Keratinocyte (primary cell): ENCODE data around the gene AK1. TPM values are rescaled to one million over a fixed set of nuclear protein-coding genes. Genes with fewer than 3 reads are reported as not detected.
A peak's percentile ranks its signal among the peaks of the same experiment; 100 is the strongest.

ENCODE experiments used
- DNase-seq: peaks from one replicate; pipeline ENCODE4 v3.0.0-alpha.2; 2011; ENCODE audit warnings: low read depth, missing footprints, low spot score
- FAIRE-seq: peaks from 2 replicates; lab custom pipeline; 2011; peaks lifted over from hg19 to GRCh38; lab: Jason Lieb, UNC
- H2AFZ ChIP-seq: 2 replicates; pipeline ENCODE4 v1.6.0; 2012; ENCODE audit warnings: low read length, control low read depth, inconsistent platforms; ENCODE audit not compliant: control insufficient read depth
- H3K27ac ChIP-seq: 2 replicates; pipeline ENCODE4 v1.5.1; 2011; ENCODE audit warnings: low read length; ENCODE audit not compliant: control insufficient read depth, insufficient read depth
- H3K27me3 ChIP-seq: 3 replicates; pipeline ENCODE4 v1.6.0; 2011; ENCODE audit warnings: low read length; ENCODE audit not compliant: control insufficient read depth, insufficient read depth; ENCODE audit errors: extremely low read depth
- H3K36me3 ChIP-seq, 2 experiments: 2 replicates in 1 of 2; 3 replicates in 1 of 2; pipeline ENCODE4 v1.5.1; 2011; ENCODE audit warnings: low read length in 2 of 2, mild to moderate bottlenecking in 1 of 2; ENCODE audit not compliant: control insufficient read depth in 2 of 2, insufficient read depth in 2 of 2; ENCODE audit errors: extremely low read depth in 1 of 2
- H3K4me1 ChIP-seq: 3 replicates; pipeline ENCODE4 v1.5.1; 2011; ENCODE audit warnings: low read length; ENCODE audit not compliant: control insufficient read depth, insufficient read depth; ENCODE audit errors: extremely low read depth
- H3K4me2 ChIP-seq: 3 replicates; pipeline ENCODE4 v1.6.0; 2011; ENCODE audit warnings: low read depth, low read length; ENCODE audit not compliant: control insufficient read depth, insufficient read depth; ENCODE audit errors: extremely low read depth
- H3K4me3 ChIP-seq, 3 experiments: fragments of 200-600 bp in 1 of 3; sonication (generic) in 1 of 3; 2 replicates in 2 of 3; 3 replicates in 1 of 3; pipeline ENCODE4 v1.5.1; 2011 to 2016; ENCODE audit warnings: low read length in 3 of 3, mild to moderate bottlenecking in 3 of 3, control low read depth in 2 of 3, inconsistent platforms in 1 of 3, low read depth in 1 of 3, mixed read lengths in 1 of 3, mixed run types in 1 of 3, moderate library complexity in 1 of 3; ENCODE audit not compliant: control insufficient read depth in 2 of 3, insufficient read depth in 2 of 3; ENCODE audit errors: extremely low read depth in 1 of 3
- H3K79me2 ChIP-seq: 2 replicates; pipeline ENCODE4 v1.6.0; 2012; ENCODE audit warnings: low read length; ENCODE audit not compliant: control insufficient read depth, insufficient read depth
- H3K9ac ChIP-seq: 3 replicates; pipeline ENCODE4 v1.6.0; 2011; ENCODE audit warnings: low read length; ENCODE audit not compliant: control insufficient read depth, insufficient read depth; ENCODE audit errors: extremely low read depth
- H3K9me1 ChIP-seq: 3 replicates; pipeline ENCODE4 v1.6.0; 2011; ENCODE audit warnings: low read length; ENCODE audit not compliant: control insufficient read depth, insufficient read depth; ENCODE audit errors: extremely low read depth
- H3K9me3 ChIP-seq: 2 replicates; pipeline ENCODE4 v1.5.1; 2012; ENCODE audit warnings: low read depth, low read length; ENCODE audit not compliant: control insufficient read depth
- H4K20me1 ChIP-seq: 3 replicates; pipeline ENCODE4 v1.6.0; 2011; ENCODE audit warnings: low read length; ENCODE audit not compliant: control insufficient read depth, insufficient read depth; ENCODE audit errors: extremely low read depth
- EZH2 ChIP-seq: IDR thresholded peaks from one replicate; pipeline ENCODE4 v1.6.1; 2012; ENCODE audit warnings: inconsistent platforms, mild to moderate bottlenecking, low read length, moderate library complexity
- dilution Hi-C: fragments of 300-500 bp; cut with MboI; formaldehyde crosslinking; loops from one replicate; pipeline ENCODE4 v1.7.0; 2020; ENCODE audit warnings: low sequenced_read_pairs; ENCODE audit not compliant: extremely low pct_ligation_motif_present
- polyA plus RNA-seq, 5 experiments: library from polyadenylated mRNA; depleted of rRNA in 3 of 5; stranded (reverse) in 3 of 5; stranded (forward) in 1 of 5; unstranded in 1 of 5; fragments of >200 nt; gene quantifications; 1 replicate in 1 of 5; 2 replicates in 3 of 5; 3 replicates in 1 of 5; pipeline versions ENCODE4 v1.2.1 to v1.2.3, GENCODE V29; 2011 to 2012; ENCODE audit warnings: missing spikeins in 2 of 5, low read depth in 1 of 5, low replicate concordance in 1 of 5
- TF ChIP-seq, protein P1 (sequence below), 3 experiments: IDR thresholded peaks in 1 of 3; conservative IDR thresholded peaks in 1 of 3; optimal IDR thresholded peaks in 1 of 3; 2 replicates in 2 of 3; 3 replicates in 1 of 3; pipeline versions ENCODE3 to v1.5.1; 2011; ENCODE audit warnings: low read length in 3 of 3, mild to moderate bottlenecking in 3 of 3, moderate library complexity in 2 of 3, control low read depth in 1 of 3, inconsistent platforms in 1 of 3; ENCODE audit not compliant: insufficient read depth in 2 of 3; ENCODE audit errors: extremely low read depth in 1 of 3

AK1 gene
- polyA plus RNA-seq, 1 donor (not counting 4 experiments of a cell fraction or from before 2014, with no cell fraction given), result 40.2 TPM

- dilution Hi-C loops, result no loop called here
- Histone ChIP-seq H4K20me1 (peaks cover 2% of the 10 kb centered on the region), H3K79me2 (no peaks in the 10 kb centered on the region), H3K4me1 (peaks cover 7% of the 10 kb centered on the region), H3K9me3 (no peaks in the 10 kb centered on the region), H3K36me3 (peaks cover 4 to 8% of the 10 kb centered on the region in 2 experiments), H3K4me2 (no peak overlapping the region), H3K9ac (no peak overlapping the region), H3K27me3 (no peaks in the 10 kb centered on the region), H2AFZ (no peak overlapping the region), H3K4me3 (no peak overlapping the region), H3K9me1 (no peaks in the 10 kb centered on the region), H3K27ac (no peak overlapping the region)
- TF ChIP-seq, protein P1, sequence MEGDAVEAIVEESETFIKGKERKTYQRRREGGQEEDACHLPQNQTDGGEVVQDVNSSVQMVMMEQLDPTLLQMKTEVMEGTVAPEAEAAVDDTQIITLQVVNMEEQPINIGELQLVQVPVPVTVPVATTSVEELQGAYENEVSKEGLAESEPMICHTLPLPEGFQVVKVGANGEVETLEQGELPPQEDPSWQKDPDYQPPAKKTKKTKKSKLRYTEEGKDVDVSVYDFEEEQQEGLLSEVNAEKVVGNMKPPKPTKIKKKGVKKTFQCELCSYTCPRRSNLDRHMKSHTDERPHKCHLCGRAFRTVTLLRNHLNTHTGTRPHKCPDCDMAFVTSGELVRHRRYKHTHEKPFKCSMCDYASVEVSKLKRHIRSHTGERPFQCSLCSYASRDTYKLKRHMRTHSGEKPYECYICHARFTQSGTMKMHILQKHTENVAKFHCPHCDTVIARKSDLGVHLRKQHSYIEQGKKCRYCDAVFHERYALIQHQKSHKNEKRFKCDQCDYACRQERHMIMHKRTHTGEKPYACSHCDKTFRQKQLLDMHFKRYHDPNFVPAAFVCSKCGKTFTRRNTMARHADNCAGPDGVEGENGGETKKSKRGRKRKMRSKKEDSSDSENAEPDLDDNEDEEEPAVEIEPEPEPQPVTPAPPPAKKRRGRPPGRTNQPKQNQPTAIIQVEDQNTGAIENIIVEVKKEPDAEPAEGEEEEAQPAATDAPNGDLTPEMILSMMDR (optimal IDR thresholded peaks at IDR 0.05 in 1 of 3, IDR thresholded peaks at IDR 0.05 in 1 of 3, conservative IDR thresholded peaks at IDR 0.05 in 1 of 3; ENCODE audit: extremely low read depth in 1 of 3, insufficient read depth in 2 of 3, low read length in 3 of 3), result peak in 2 of 3 experiments; percentile 76 to 93
- no peak for TF ChIP-seq EZH2
- peak; percentile 38 for DNase-seq
- peak; percentile 51 for FAIRE-seq
These were observed 7.9 kb downstream of the AK1 start for GRCh38 chr9:127869310-127870152.

- Histone ChIP-seq H3K27me3 (no peaks in the 10 kb centered on the region), H3K4me1 (no peaks in the 10 kb centered on the region), H3K9me3 (no peaks in the 10 kb centered on the region), H3K9me1 (no peaks in the 10 kb centered on the region), H3K36me3 (peaks cover 4 to 8% of the 10 kb centered on the region in 2 experiments), H3K27ac (no peak overlapping the region), H3K9ac (no peak overlapping the region), H3K79me2 (no peaks in the 10 kb centered on the region), H3K4me3 (no peak overlapping the region), H4K20me1 (peaks cover 2% of the 10 kb centered on the region), H3K4me2 (no peak overlapping the region), H2AFZ (no peak overlapping the region)
- no peak for DNase-seq
- dilution Hi-C loops, result no loop called here
- TF ChIP-seq EZH2, result no peak
- TF ChIP-seq, protein P1 (optimal IDR thresholded peaks at IDR 0.05 in 1 of 3, IDR thresholded peaks at IDR 0.05 in 1 of 3, conservative IDR thresholded peaks at IDR 0.05 in 1 of 3; ENCODE audit: extremely low read depth in 1 of 3, insufficient read depth in 2 of 3, low read length in 3 of 3), result no peak
- FAIRE-seq, result no peak
These were observed 9.1 kb downstream of the AK1 start for GRCh38 chr9:127868278-127868902.
